Astrocyte (in vitro differentiated cells and primary cell): ENCODE results near the gene CELF3.
A peak's percentile ranks its signal among the peaks of the same experiment; 100 is the strongest.

Experiments used
- EZH2 ChIP-seq: IDR thresholded peaks from 2 replicates; pipeline ENCODE4 v1.6.1; 2012; ENCODE audit warnings: mild to moderate bottlenecking, low read length, inconsistent platforms; ENCODE audit not compliant: insufficient read depth
- TF ChIP-seq, protein P1 (sequence below): IDR thresholded peaks from 2 replicates; pipeline ENCODE4 v1.5.1; 2011; ENCODE audit warnings: low read depth, mild to moderate bottlenecking, inconsistent platforms, low read length, moderate library complexity; ENCODE audit not compliant: insufficient read depth

GRCh38 chr1:151720554-151720953, 4.0 kb upstream of the CELF3 start:
- TF ChIP-seq, protein P1, sequence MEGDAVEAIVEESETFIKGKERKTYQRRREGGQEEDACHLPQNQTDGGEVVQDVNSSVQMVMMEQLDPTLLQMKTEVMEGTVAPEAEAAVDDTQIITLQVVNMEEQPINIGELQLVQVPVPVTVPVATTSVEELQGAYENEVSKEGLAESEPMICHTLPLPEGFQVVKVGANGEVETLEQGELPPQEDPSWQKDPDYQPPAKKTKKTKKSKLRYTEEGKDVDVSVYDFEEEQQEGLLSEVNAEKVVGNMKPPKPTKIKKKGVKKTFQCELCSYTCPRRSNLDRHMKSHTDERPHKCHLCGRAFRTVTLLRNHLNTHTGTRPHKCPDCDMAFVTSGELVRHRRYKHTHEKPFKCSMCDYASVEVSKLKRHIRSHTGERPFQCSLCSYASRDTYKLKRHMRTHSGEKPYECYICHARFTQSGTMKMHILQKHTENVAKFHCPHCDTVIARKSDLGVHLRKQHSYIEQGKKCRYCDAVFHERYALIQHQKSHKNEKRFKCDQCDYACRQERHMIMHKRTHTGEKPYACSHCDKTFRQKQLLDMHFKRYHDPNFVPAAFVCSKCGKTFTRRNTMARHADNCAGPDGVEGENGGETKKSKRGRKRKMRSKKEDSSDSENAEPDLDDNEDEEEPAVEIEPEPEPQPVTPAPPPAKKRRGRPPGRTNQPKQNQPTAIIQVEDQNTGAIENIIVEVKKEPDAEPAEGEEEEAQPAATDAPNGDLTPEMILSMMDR, result no peak
- peak; percentile 4 for TF ChIP-seq EZH2
